Liver (tissue), 9 donors: ENCODE results near the gene DNM3. TPM values are rescaled to one million over a fixed set of nuclear protein-coding genes. Genes with fewer than 3 reads are reported as not detected.
A peak's percentile ranks its signal among the peaks of the same experiment; 100 is the strongest.

ENCODE experiments used
- DNase-seq: peaks from one replicate; pipeline ENCODE4 v3.0.0-alpha.2; 2017; ENCODE audit warnings: low spot score
- H3K27ac ChIP-seq, 2 donors: one replicate each; pipeline ENCODE4 v1.7.0; 2013; ENCODE audit warnings: inconsistent platforms in 2 of 2, low read length in 2 of 2, control low read depth in 1 of 2, low read depth in 1 of 2, mild to moderate bottlenecking in 1 of 2
- H3K27me3 ChIP-seq, 4 donors: one replicate each; pipeline versions ENCODE4 v1.6.1 to v1.7.0; 2013; ENCODE audit warnings: low read length in 3 of 4, inconsistent platforms in 1 of 4, mild to moderate bottlenecking in 1 of 4, moderate library complexity in 1 of 4; ENCODE audit not compliant: control insufficient read depth in 4 of 4, insufficient read depth in 4 of 4
- H3K36me3 ChIP-seq, 4 donors: one replicate each; pipeline versions ENCODE4 v1.6.1 to v1.7.0; 2013; ENCODE audit warnings: low read length in 3 of 4, mild to moderate bottlenecking in 3 of 4, low read depth in 1 of 4, moderate library complexity in 1 of 4; ENCODE audit not compliant: control insufficient read depth in 4 of 4, insufficient read depth in 3 of 4
- H3K4me1 ChIP-seq, 4 donors: one replicate each; pipeline versions ENCODE4 v1.6.1 to v1.7.0; 2013; ENCODE audit warnings: low read length in 3 of 4, mild to moderate bottlenecking in 3 of 4, moderate library complexity in 1 of 4; ENCODE audit not compliant: control insufficient read depth in 4 of 4, insufficient read depth in 4 of 4
- H3K4me3 ChIP-seq, 3 donors: one replicate each; pipeline versions ENCODE4 v1.6.1 to v1.7.0; 2013; ENCODE audit warnings: low read length in 3 of 3, control low read depth in 1 of 3, low read depth in 1 of 3, mild to moderate bottlenecking in 1 of 3
- H3K9ac ChIP-seq, 2 donors: one replicate each; pipeline ENCODE4 v1.7.0; 2013; ENCODE audit warnings: low read length in 2 of 2, mild to moderate bottlenecking in 2 of 2, moderate library complexity in 2 of 2, control low read depth in 1 of 2, low read depth in 1 of 2
- H3K9me3 ChIP-seq, 4 donors: one replicate each; pipeline versions ENCODE4 v1.6.1 to v1.7.0; 2013; ENCODE audit warnings: low read length in 3 of 4; ENCODE audit not compliant: control insufficient read depth in 4 of 4
- CTCF ChIP-seq: fragments of 150-350 bp; IDR thresholded peaks from 2 replicates; pipeline ENCODE4 v1.5.1; 2017; ENCODE audit warnings: improper control_type of control experiment, low read depth, low read length; ENCODE audit not compliant: missing input control
- FOXA2 ChIP-seq: IDR thresholded peaks from 2 replicates; pipeline ENCODE4 v1.6.1; 2016; ENCODE audit warnings: antibody characterized with exemption
- JUND ChIP-seq, 2 donors: IDR thresholded peaks; 2 replicates each; pipeline ENCODE4 v1.6.1; 2016; ENCODE audit warnings: antibody characterized with exemption in 2 of 2
- NR2F2 ChIP-seq: IDR thresholded peaks from 2 replicates; pipeline ENCODE4 v1.6.1; 2016; ENCODE audit warnings: antibody characterized with exemption
- RAD21 ChIP-seq, 2 donors: IDR thresholded peaks; 2 replicates each; pipeline ENCODE4 v1.6.1; 2016; ENCODE audit warnings: antibody characterized with exemption in 2 of 2, mild to moderate bottlenecking in 2 of 2
- REST ChIP-seq: IDR thresholded peaks from 2 replicates; pipeline ENCODE4 v1.6.1; 2016; ENCODE audit warnings: antibody characterized with exemption, mild to moderate bottlenecking
- TAF1 ChIP-seq: conservative IDR thresholded peaks from 2 replicates; pipeline ENCODE4 v1.6.1; 2016; ENCODE audit warnings: antibody characterized with exemption, mild to moderate bottlenecking
- YY1 ChIP-seq: IDR thresholded peaks from 2 replicates; pipeline ENCODE4 v1.6.1; 2016; ENCODE audit warnings: antibody characterized with exemption, mild to moderate bottlenecking
- ZBTB33 ChIP-seq: IDR thresholded peaks from 2 replicates; pipeline ENCODE4 v1.6.1; 2016; ENCODE audit warnings: antibody characterized with exemption
- WGBS: extraction: QIAGEN DNeasy Blood & Tissue Kit; methylation state at CpG from one replicate; pipeline ENCODE4 v1.1.7; 2013; 5-methylcytosine and 5-hydroxymethylcytosine counted together
- polyA plus RNA-seq, 2 donors: library from polyadenylated mRNA; stranded (reverse) in 1 of 2; unstranded in 1 of 2; fragments of 200-250 nt in 1 of 2; fragments of >200 nt in 1 of 2; fragmentation: Nextera tagmentation in 1 of 2; extraction: Ambion mirVana in 1 of 2; gene quantifications; one replicate each; pipeline versions ENCODE4 v1.2.1 to v1.2.3, GENCODE V29; 2013 to 2015
- total RNA-seq, 2 donors: library from RNA; depleted of rRNA; stranded (reverse); fragments of >200 nt; gene quantifications; one replicate each; pipeline ENCODE4 v1.2.3, GENCODE V29; 2014
- donor health status: healthy.
- donor health status: healthy.
- donor health status: healthy.
- donor health status: healthy.
- donor health status: healthy.

Gene DNM3
- total and polyA plus RNA-seq, 4 donors = 0.08 to 3.2 (median 1.0) TPM

GRCh38 chr1:172343240-172344160 is 502.2 kb downstream of the DNM3 start:
- DNase-seq = no peak
- no peak overlapping the region for H3K9ac ChIP-seq
- H3K4me3 ChIP-seq = no peak overlapping the region
- no peak overlapping the region for H3K27ac ChIP-seq
- no peaks in the 10 kb centered on the region for H3K36me3 ChIP-seq
- peaks cover 0 to 5% (median 0%) of the 10 kb centered on the region in 4 donors for H3K9me3 ChIP-seq
- no peak for TF ChIP-seq RAD21 (IDR thresholded peaks at IDR 0.05)
- peak in 1 of 2 donors; percentile 23 for TF ChIP-seq JUND (IDR thresholded peaks at IDR 0.05)
- TF ChIP-seq FOXA2 = no peak
- no peak for TF ChIP-seq YY1
- TF ChIP-seq ZBTB33 = no peak
- TF ChIP-seq TAF1 = no peak
- no peaks in the 10 kb centered on the region for H3K27me3 ChIP-seq
- peaks cover 0 to 1% (median 0%) of the 10 kb centered on the region in 4 donors for H3K4me1 ChIP-seq
- WGBS = 72% methylated on average over 11 of the region's 11 CpGs

- H3K9me3 ChIP-seq = peaks cover 0 to 5% (median 0%) of the 10 kb centered on the region in 4 donors
- no peak for TF ChIP-seq REST
- TF ChIP-seq NR2F2 = no peak
- TF ChIP-seq FOXA2 = no peak
- no peak for TF ChIP-seq YY1
- TF ChIP-seq CTCF = no peak
- no peak for TF ChIP-seq ZBTB33
- H3K9ac ChIP-seq = no peak overlapping the region
- WGBS = 81% methylated on average over 7 of the region's 7 CpGs
- no peaks in the 10 kb centered on the region for H3K36me3 ChIP-seq
- no peak overlapping the region for H3K27ac ChIP-seq
- peaks cover 0 to 1% (median 0%) of the 10 kb centered on the region in 4 donors for H3K4me1 ChIP-seq
- no peaks in the 10 kb centered on the region for H3K27me3 ChIP-seq
- DNase-seq = no peak
- H3K4me3 ChIP-seq = no peak overlapping the region
Measured at GRCh38 chr1:172344444-172344843, 503.1 kb downstream of the DNM3 start.
